T-helper 17 cell (primary cell): ENCODE data around the gene RGS14. TPM values are rescaled to one million over a fixed set of nuclear protein-coding genes. Genes with fewer than 3 reads are reported as not detected.
A peak's percentile ranks its signal among the peaks of the same experiment; 100 is the strongest.

Experiments
- ATAC-seq: fragments of 150-1000 bp; cut with Tn5 transposase; 2 replicates; pipeline ENCODE4 v1.10.0; 2021; ENCODE audit warnings: mild to moderate bottlenecking, moderate library complexity
- DNase-seq, 3 donors: peaks; one replicate each; pipeline versions ENCODE4 v3.0.0 to v3.0.0-alpha.2; 2020 to 2021
- H3K9me3 ChIP-seq: one replicate; pipeline ENCODE4 v1.7.0; 2013; ENCODE audit warnings: low read length, mild to moderate bottlenecking; ENCODE audit not compliant: control insufficient read depth, poor library complexity, severe bottlenecking
- H3K27ac Mint-ChIP-seq: one replicate; pipeline ENCODE4 v1.8.0; 2022; ENCODE audit warnings: mild to moderate bottlenecking, moderate library complexity, mixed read lengths
- H3K27me3 Mint-ChIP-seq: one replicate; pipeline ENCODE4 v1.8.0; 2022; ENCODE audit warnings: mixed read lengths
- H3K36me3 Mint-ChIP-seq: one replicate; pipeline ENCODE4 v1.8.0; 2022; ENCODE audit warnings: low read depth, mixed read lengths
- H3K4me1 Mint-ChIP-seq: one replicate; pipeline ENCODE4 v1.8.0; 2022; ENCODE audit warnings: mild to moderate bottlenecking, mixed read lengths
- H3K4me3 Mint-ChIP-seq: one replicate; pipeline ENCODE4 v1.8.0; 2022; ENCODE audit warnings: mild to moderate bottlenecking, moderate library complexity, mixed read lengths
- total RNA-seq, 4 donors: library from RNA in 2 of 4; stranded (reverse) in 2 of 4; gene quantifications; one replicate each; pipeline ENCODE4 v1.2.3 and lab custom pipeline; 2022 to 2026

Gene RGS14
- total RNA-seq, 2 donors from 2014 or later = 76.7 to 110 TPM

GRCh38 chr5:177390363-177391300, 32.9 kb downstream of the RGS14 start:
- DNase-seq (peak; percentile 67 to 85 (median 78)), ATAC-seq (peak; percentile 59)
- Mint-ChIP-seq H3K4me1 (peaks cover 33% of the 10 kb centered on the region), H3K27ac (peak overlapping the region; percentile 97), H3K36me3 (no peaks in the 10 kb centered on the region), H3K27me3 (no peaks in the 10 kb centered on the region), H3K4me3 (peak overlapping the region; percentile 92)
- H3K9me3 ChIP-seq = no peaks in the 10 kb centered on the region

GRCh38 chr5:177392765-177393164, 35.0 kb downstream of the RGS14 start:
- Mint-ChIP-seq H3K27ac (peak overlapping the region; percentile 57), H3K4me3 (no peak overlapping the region), H3K4me1 (peaks cover 33% of the 10 kb centered on the region), H3K27me3 (no peaks in the 10 kb centered on the region), H3K36me3 (no peaks in the 10 kb centered on the region)
- H3K9me3 ChIP-seq = no peaks in the 10 kb centered on the region
- no peak for DNase-seq
- no peak for ATAC-seq

- peak overlapping the region; percentile 57 for H3K27ac Mint-ChIP-seq
Measured at GRCh38 chr5:177393206-177393765, 35.6 kb downstream of the RGS14 start.

GRCh38 chr5:177393990-177394389, 36.3 kb downstream of the RGS14 start:
- ATAC-seq = no peak
- Mint-ChIP-seq H3K4me3 (no peak overlapping the region), H3K4me1 (peaks cover 24% of the 10 kb centered on the region), H3K27ac (no peak overlapping the region), H3K36me3 (no peaks in the 10 kb centered on the region), H3K27me3 (no peaks in the 10 kb centered on the region)
- H3K9me3 ChIP-seq = no peaks in the 10 kb centered on the region
- no peak for DNase-seq

More at GRCh38 chr5:177393206-177393765, 35.6 kb downstream of the RGS14 start:
- H3K36me3 Mint-ChIP-seq = no peaks in the 10 kb centered on the region
- H3K4me1 Mint-ChIP-seq = peaks cover 31% of the 10 kb centered on the region
- H3K27me3 Mint-ChIP-seq = no peaks in the 10 kb centered on the region
- ATAC-seq (no peak), DNase-seq (no peak)
- no peaks in the 10 kb centered on the region for H3K9me3 ChIP-seq
- H3K4me3 Mint-ChIP-seq = no peak overlapping the region

- H3K9me3 ChIP-seq = no peaks in the 10 kb centered on the region
- H3K27ac Mint-ChIP-seq = no peak overlapping the region
- no peak for DNase-seq
- H3K27me3 Mint-ChIP-seq = no peaks in the 10 kb centered on the region
- ATAC-seq = no peak
- H3K4me3 Mint-ChIP-seq = no peak overlapping the region
- H3K36me3 Mint-ChIP-seq = no peaks in the 10 kb centered on the region
- H3K4me1 Mint-ChIP-seq = peaks cover 6% of the 10 kb centered on the region
Measured at GRCh38 chr5:177396078-177396477, 38.4 kb downstream of the RGS14 start.

- ATAC-seq = no peak
- Mint-ChIP-seq H3K27me3 (no peaks in the 10 kb centered on the region), H3K27ac (no peak overlapping the region), H3K36me3 (no peaks in the 10 kb centered on the region), H3K4me1 (peaks cover 2% of the 10 kb centered on the region), H3K4me3 (no peak overlapping the region)
- no peaks in the 10 kb centered on the region for H3K9me3 ChIP-seq
- DNase-seq = no peak
Measured at GRCh38 chr5:177396807-177397206, 39.1 kb downstream of the RGS14 start.

- ATAC-seq = no peak
- H3K9me3 ChIP-seq = no peaks in the 10 kb centered on the region
- H3K27me3 Mint-ChIP-seq = no peaks in the 10 kb centered on the region
- no peak overlapping the region for H3K27ac Mint-ChIP-seq
- H3K4me1 Mint-ChIP-seq = peaks cover 7% of the 10 kb centered on the region
- H3K4me3 Mint-ChIP-seq = no peak overlapping the region
- no peak for DNase-seq
- H3K36me3 Mint-ChIP-seq = no peaks in the 10 kb centered on the region
Measured at GRCh38 chr5:177397875-177398390, 40.2 kb downstream of the RGS14 start.

GRCh38 chr5:177399997-177400868, 42.5 kb downstream of the RGS14 start, which contains the start of gene PFN3:
PFN3 (minus strand) TSS chr5:177400661; CDS start chr5:177400576, 85 bp downstream.
- DNase-seq (no peak), ATAC-seq (no peak)
- Mint-ChIP-seq H3K27ac (peak within 1 kb of the TSS; percentile 71), H3K4me3 (no peak within 1 kb of the TSS), H3K4me1 (peaks cover 15% of the 10 kb centered on the region), H3K27me3 (no peaks in the 10 kb centered on the region), H3K36me3 (no peaks in the 10 kb centered on the region)
- H3K9me3 ChIP-seq = no peaks in the 10 kb centered on the region

- Mint-ChIP-seq H3K4me1 (peaks cover 19% of the 10 kb centered on the region), H3K36me3 (no peaks in the 10 kb centered on the region), H3K27me3 (no peaks in the 10 kb centered on the region), H3K4me3 (peak overlapping the region; percentile 87), H3K27ac (peak overlapping the region; percentile 85)
- ATAC-seq (peak; percentile 45), DNase-seq (peak; percentile 47 to 49 (median 49))
- H3K9me3 ChIP-seq = no peaks in the 10 kb centered on the region
Measured at GRCh38 chr5:177402271-177403043, 44.7 kb downstream of the RGS14 start.

- H3K27me3 Mint-ChIP-seq = no peaks in the 10 kb centered on the region
- H3K4me3 Mint-ChIP-seq = peak overlapping the region; percentile 87
- ATAC-seq = peak; percentile 59
- no peaks in the 10 kb centered on the region for H3K36me3 Mint-ChIP-seq
- peaks cover 19% of the 10 kb centered on the region for H3K4me1 Mint-ChIP-seq
- H3K27ac Mint-ChIP-seq = peak overlapping the region; percentile 85
- H3K9me3 ChIP-seq = no peaks in the 10 kb centered on the region
- DNase-seq = peak; percentile 48 to 56 (median 51)
Measured at GRCh38 chr5:177403102-177403791, 45.5 kb downstream of the RGS14 start.

- H3K36me3 Mint-ChIP-seq = no peaks in the 10 kb centered on the region
- no peaks in the 10 kb centered on the region for H3K9me3 ChIP-seq
- ATAC-seq (peak; percentile 83), DNase-seq (peak; percentile 77 to 80 (median 79))
- H3K27ac Mint-ChIP-seq = peak overlapping the region; percentile 85
- peaks cover 19% of the 10 kb centered on the region for H3K4me1 Mint-ChIP-seq
- H3K27me3 Mint-ChIP-seq = no peaks in the 10 kb centered on the region
- peak overlapping the region; percentile 87 for H3K4me3 Mint-ChIP-seq
Measured at GRCh38 chr5:177403792-177404640, 46.3 kb downstream of the RGS14 start.
